Panc1 (cell line): Measurements from ENCODE around the gene WNT3A. TPM values are rescaled to one million over a fixed set of nuclear protein-coding genes. Genes with fewer than 3 reads are reported as not detected.

Experiments
- ATAC-seq: fragments of 200-7000 bp; cut with Tn5 transposase; 2 replicates; pipeline ENCODE4 v1.9.1; 2020; ENCODE audit warnings: mild to moderate bottlenecking, moderate library complexity
- BruUV-seq: library from RNA; stranded (reverse); fragments of 400-500 nt; replicated peaks from 2 replicates; lab custom pipeline; 2021; lab: Mats Ljungman, UMichigan
- CTCF ChIA-PET: fragments of 300-600 bp; sonication (Branson Sonifier 250); formaldehyde crosslinking; loops from one replicate; lab custom pipeline; 2022; ENCODE audit warnings: antibody characterized with exemption; lab: Charles Lee
- POLR2A ChIA-PET: fragments of 300-600 bp; sonication (Branson Sonifier 250); formaldehyde crosslinking; loops from one replicate; lab custom pipeline; 2022; ENCODE audit warnings: antibody characterized with exemption; lab: Charles Lee
- DNase-seq: peaks from one replicate; pipeline ENCODE4 v3.0.0-alpha.2; 2010; ENCODE audit warnings: low read depth, low spot score
- H3K27ac ChIP-seq: 2 replicates; pipeline ENCODE4 v1.5.1; 2011; ENCODE audit warnings: mild to moderate bottlenecking, low read length, inconsistent platforms
- H3K27me3 ChIP-seq: fragments of 200-500 bp; sonication (Bioruptor generic); 2 replicates; pipeline ENCODE4 v1.6.0; 2014; ENCODE audit warnings: low read length, inconsistent platforms; ENCODE audit not compliant: control insufficient read depth, insufficient read depth
- H3K36me3 ChIP-seq: fragments of 200-500 bp; sonication (Bioruptor generic); 2 replicates; pipeline ENCODE4 v1.5.1; 2014; ENCODE audit warnings: inconsistent platforms, mild to moderate bottlenecking, low read length, moderate library complexity; ENCODE audit not compliant: control insufficient read depth, insufficient read depth
- H3K4me1 ChIP-seq: 2 replicates; pipeline ENCODE4 v1.5.1; 2011; ENCODE audit warnings: inconsistent platforms, mild to moderate bottlenecking, low read length, moderate library complexity; ENCODE audit not compliant: control insufficient read depth, insufficient read depth
- H3K4me3 ChIP-seq, 2 experiments: 2 replicates each; pipeline ENCODE4 v1.5.1; 2011 to 2012; ENCODE audit warnings: low read depth in 2 of 2, low read length in 2 of 2, mild to moderate bottlenecking in 2 of 2, inconsistent platforms in 1 of 2, moderate library complexity in 1 of 2
- H3K9me3 ChIP-seq: fragments of 200-500 bp; sonication (Bioruptor generic); 2 replicates; pipeline ENCODE4 v1.5.1; 2014; ENCODE audit warnings: low read depth, mild to moderate bottlenecking, inconsistent platforms, low read length, moderate library complexity; ENCODE audit not compliant: control insufficient read depth, insufficient read depth
- POLR2AphosphoS5 ChIP-seq: IDR thresholded peaks from 2 replicates; pipeline ENCODE4 v1.6.1; 2012; ENCODE audit warnings: mild to moderate bottlenecking, low read depth, low read length, moderate library complexity
- SIN3A ChIP-seq: IDR thresholded peaks from 2 replicates; pipeline ENCODE4 v1.6.1; 2012; ENCODE audit warnings: low read depth, mild to moderate bottlenecking, low read length, moderate library complexity, borderline replicate concordance; ENCODE audit not compliant: insufficient read depth
- TCF7L2 ChIP-seq: IDR thresholded peaks from 2 replicates; pipeline ENCODE4 v1.6.1; 2011; ENCODE audit warnings: mild to moderate bottlenecking, low read depth, low read length, inconsistent platforms
- in situ Hi-C: cut with HindIII; loops from 2 replicates; pipeline ENCODE4 v1.10.0; 2016; ENCODE audit warnings: low sequenced_read_pairs, low pct_unique_long_range_greater_than_20kb
- intact Hi-C: fragments of 100-400 bp; cut with micrococcal nuclease; formaldehyde crosslinking; loops from one replicate; pipeline ENCODE4 v1.10.0; 2022; ENCODE audit not compliant: unreplicated experiment
- total RNA-seq: library from RNA; stranded (reverse); gene quantifications from one replicate; pipeline ENCODE4 v1.2.1, GENCODE V29; 2021; ENCODE audit not compliant: unreplicated experiment
- TF ChIP-seq, protein P1 (sequence below), 2 experiments: IDR thresholded peaks; 2 replicates each; pipeline ENCODE4 v1.6.1; 2011 to 2012; ENCODE audit warnings: low read depth in 2 of 2, control low read depth in 1 of 2, low read length in 1 of 2, mild to moderate bottlenecking in 1 of 2, moderate library complexity in 1 of 2; ENCODE audit not compliant: insufficient read depth in 1 of 2
- TF ChIP-seq, protein P2 (sequence below): fragments of 450-650 bp; IDR thresholded peaks from 2 replicates; pipeline ENCODE4 v1.5.1; 2017; ENCODE audit warnings: mild to moderate bottlenecking

WNT3A gene
- total RNA-seq, 1 experiment from 2014 or later = not detected

DNA sequence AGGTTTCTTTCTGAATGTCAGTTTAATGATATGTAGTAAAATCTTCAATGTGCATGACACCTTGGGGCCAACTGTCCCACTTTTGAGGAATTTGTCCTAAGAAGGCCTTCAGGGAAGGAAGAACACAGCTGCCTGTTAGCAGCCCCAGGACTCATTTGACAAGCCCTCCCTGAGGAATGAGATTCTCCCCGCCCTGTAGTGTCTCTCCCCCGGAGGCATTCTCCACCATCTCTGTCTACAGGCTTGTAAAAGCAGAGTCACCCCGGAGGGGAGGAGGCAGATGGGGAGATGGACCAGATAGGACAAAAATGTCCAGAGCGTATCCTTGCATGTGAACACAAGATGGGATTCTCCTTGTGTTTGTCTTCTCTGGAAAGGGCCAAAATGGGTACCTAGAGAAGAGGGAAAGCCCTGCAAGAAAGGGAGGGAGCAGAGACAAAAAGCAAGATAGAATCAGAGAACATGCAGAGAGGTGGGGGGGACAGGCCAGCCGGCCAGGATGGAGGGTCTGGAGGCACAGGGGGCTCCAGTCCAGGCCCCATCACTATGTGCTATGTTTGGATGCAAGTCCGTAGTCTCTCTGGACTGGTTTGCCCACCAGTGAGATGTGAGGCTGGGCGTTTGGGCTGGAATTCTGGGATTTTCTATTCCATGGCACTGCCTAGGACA lies 12.0 kb upstream of the WNT3A start:
- BruUV-seq = no TSS peak
- CTCF ChIA-PET = no interaction called here

DNA sequence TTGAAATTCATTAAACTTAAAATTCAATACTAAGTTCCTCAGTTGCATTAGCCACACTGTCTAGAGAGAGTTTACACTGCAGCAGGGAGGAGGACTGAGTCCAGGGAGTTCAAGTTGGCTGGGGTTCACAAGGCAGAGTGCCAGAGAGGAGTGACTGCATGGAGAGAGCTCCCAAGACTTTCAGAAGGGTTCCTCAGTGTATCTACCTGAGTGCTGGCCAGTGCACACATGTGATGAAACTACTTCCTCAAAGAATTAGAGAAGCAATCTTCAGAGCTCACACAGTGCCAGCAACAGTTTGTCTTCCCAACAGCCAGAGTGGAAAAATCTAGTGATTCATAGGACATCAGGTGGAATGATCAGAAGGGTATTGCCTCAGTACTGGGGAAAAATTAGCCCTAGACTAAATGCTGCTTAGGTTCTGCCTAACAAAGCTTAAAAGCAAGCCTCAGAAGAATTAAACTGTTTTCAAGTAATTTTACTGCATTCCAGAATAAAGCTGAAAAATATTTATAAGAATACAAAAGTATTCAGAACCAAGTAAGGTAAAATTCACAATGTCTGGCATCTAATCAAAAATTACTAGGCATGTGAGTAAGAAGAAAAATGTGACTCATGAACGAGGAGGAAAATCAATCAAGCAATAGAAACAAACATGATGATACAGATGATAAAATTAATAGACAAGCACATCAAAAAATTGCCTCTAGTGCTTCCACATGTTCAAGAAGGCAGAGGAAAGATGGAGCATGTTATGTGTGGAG lies 10.4 kb upstream of the WNT3A start:
- TF ChIP-seq POLR2AphosphoS5 (no peak), TCF7L2 (no peak), SIN3A (no peak)
- TF ChIP-seq, protein P1, sequence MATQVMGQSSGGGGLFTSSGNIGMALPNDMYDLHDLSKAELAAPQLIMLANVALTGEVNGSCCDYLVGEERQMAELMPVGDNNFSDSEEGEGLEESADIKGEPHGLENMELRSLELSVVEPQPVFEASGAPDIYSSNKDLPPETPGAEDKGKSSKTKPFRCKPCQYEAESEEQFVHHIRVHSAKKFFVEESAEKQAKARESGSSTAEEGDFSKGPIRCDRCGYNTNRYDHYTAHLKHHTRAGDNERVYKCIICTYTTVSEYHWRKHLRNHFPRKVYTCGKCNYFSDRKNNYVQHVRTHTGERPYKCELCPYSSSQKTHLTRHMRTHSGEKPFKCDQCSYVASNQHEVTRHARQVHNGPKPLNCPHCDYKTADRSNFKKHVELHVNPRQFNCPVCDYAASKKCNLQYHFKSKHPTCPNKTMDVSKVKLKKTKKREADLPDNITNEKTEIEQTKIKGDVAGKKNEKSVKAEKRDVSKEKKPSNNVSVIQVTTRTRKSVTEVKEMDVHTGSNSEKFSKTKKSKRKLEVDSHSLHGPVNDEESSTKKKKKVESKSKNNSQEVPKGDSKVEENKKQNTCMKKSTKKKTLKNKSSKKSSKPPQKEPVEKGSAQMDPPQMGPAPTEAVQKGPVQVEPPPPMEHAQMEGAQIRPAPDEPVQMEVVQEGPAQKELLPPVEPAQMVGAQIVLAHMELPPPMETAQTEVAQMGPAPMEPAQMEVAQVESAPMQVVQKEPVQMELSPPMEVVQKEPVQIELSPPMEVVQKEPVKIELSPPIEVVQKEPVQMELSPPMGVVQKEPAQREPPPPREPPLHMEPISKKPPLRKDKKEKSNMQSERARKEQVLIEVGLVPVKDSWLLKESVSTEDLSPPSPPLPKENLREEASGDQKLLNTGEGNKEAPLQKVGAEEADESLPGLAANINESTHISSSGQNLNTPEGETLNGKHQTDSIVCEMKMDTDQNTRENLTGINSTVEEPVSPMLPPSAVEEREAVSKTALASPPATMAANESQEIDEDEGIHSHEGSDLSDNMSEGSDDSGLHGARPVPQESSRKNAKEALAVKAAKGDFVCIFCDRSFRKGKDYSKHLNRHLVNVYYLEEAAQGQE (IDR thresholded peaks at IDR 0.05; ENCODE audit: insufficient read depth in 1 of 2, low read depth in 2 of 2, low read length in 1 of 2) = no peak
- TF ChIP-seq, protein P2, sequence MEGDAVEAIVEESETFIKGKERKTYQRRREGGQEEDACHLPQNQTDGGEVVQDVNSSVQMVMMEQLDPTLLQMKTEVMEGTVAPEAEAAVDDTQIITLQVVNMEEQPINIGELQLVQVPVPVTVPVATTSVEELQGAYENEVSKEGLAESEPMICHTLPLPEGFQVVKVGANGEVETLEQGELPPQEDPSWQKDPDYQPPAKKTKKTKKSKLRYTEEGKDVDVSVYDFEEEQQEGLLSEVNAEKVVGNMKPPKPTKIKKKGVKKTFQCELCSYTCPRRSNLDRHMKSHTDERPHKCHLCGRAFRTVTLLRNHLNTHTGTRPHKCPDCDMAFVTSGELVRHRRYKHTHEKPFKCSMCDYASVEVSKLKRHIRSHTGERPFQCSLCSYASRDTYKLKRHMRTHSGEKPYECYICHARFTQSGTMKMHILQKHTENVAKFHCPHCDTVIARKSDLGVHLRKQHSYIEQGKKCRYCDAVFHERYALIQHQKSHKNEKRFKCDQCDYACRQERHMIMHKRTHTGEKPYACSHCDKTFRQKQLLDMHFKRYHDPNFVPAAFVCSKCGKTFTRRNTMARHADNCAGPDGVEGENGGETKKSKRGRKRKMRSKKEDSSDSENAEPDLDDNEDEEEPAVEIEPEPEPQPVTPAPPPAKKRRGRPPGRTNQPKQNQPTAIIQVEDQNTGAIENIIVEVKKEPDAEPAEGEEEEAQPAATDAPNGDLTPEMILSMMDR = no peak
- ATAC-seq (no peak), DNase-seq (no peak)
- Histone ChIP-seq H3K4me3 (no peak overlapping the region), H3K4me1 (no peaks in the 10 kb centered on the region), H3K9me3 (peaks cover 3% of the 10 kb centered on the region; the same call in 1 of the 2 replicates), H3K36me3 (no peaks in the 10 kb centered on the region), H3K27me3 (no peaks in the 10 kb centered on the region), H3K27ac (no peak overlapping the region)
- intact Hi-C loops (no loop called here), in situ Hi-C loops (no loop called here)
- CTCF ChIA-PET = interaction anchor here (0.6 kb wide), 1 partner anchor 43 kb away, joined by 6 read pairs; no protein-coding TSS in a partner anchor
- no TSS peak for BruUV-seq
- POLR2A ChIA-PET = no interaction called here

More for the DNA sequence above, 12.0 kb upstream of the WNT3A start:
- Histone ChIP-seq H3K27ac (no peak overlapping the region), H3K4me3 (no peak overlapping the region), H3K36me3 (no peaks in the 10 kb centered on the region), H3K4me1 (no peaks in the 10 kb centered on the region), H3K9me3 (peaks cover 3% of the 10 kb centered on the region; the same call in 1 of the 2 replicates), H3K27me3 (no peaks in the 10 kb centered on the region)
- intact Hi-C loops (no loop called here), in situ Hi-C loops (no loop called here)
- ATAC-seq (no peak), DNase-seq (no peak)
- TF ChIP-seq TCF7L2 = no peak
- TF ChIP-seq, protein P2 = no peak
- TF ChIP-seq, protein P1 (IDR thresholded peaks at IDR 0.05; ENCODE audit: insufficient read depth in 1 of 2, low read depth in 2 of 2, low read length in 1 of 2) = no peak
- POLR2A ChIA-PET = no interaction called here
